H1 (cell line): Measurements from ENCODE around the gene SHISAL2B. TPM values are rescaled to one million over a fixed set of nuclear protein-coding genes. Genes with fewer than 3 reads are reported as not detected.
"Not testable (repeated sequence)": the region's sequence is repeated elsewhere in the genome, so short reads cannot be mapped to it uniquely, and the experiment has no call there.

Experiments used
- CTCF ChIA-PET: fragments of 300-600 bp; sonication (Branson Sonifier 250); formaldehyde crosslinking; loops from one replicate; lab custom pipeline; 2021; ENCODE audit not compliant: partially characterized antibody; lab: Charles Lee
- POLR2A ChIA-PET: fragments of 300-600 bp; sonication (Branson Sonifier 250); formaldehyde crosslinking; loops from one replicate; lab custom pipeline; 2021; ENCODE audit warnings: inconsistent platforms; ENCODE audit not compliant: partially characterized antibody; lab: Charles Lee
- DNase-seq, 2 experiments: peaks; one replicate each; pipeline versions ENCODE4 v3.0.0 to v3.0.0-alpha.2; 2010 to 2022; ENCODE audit warnings: low spot score in 2 of 2, low read depth in 1 of 2, mixed read lengths in 1 of 2
- FAIRE-seq: peaks from 2 replicates; lab custom pipeline; 2011; peaks lifted over from hg19 to GRCh38; lab: Jason Lieb, UNC
- H2AFZ ChIP-seq: 2 replicates; pipeline ENCODE4 v1.8.1; 2012; ENCODE audit warnings: low read length, inconsistent platforms
- H2AK5ac ChIP-seq: 2 replicates; pipeline ENCODE4 v1.6.1; 2013; ENCODE audit warnings: low read depth, low read length
- H2BK120ac ChIP-seq: replicated peaks from 2 replicates; pipeline ENCODE3; 2013; ENCODE audit warnings: low read depth, low read length, inconsistent platforms
- H2BK12ac ChIP-seq: 2 replicates; pipeline ENCODE4 v1.6.1; 2013; ENCODE audit warnings: low read depth, low read length
- H2BK15ac ChIP-seq: 2 replicates; pipeline ENCODE4 v1.6.1; 2013; ENCODE audit warnings: low read length
- H2BK20ac ChIP-seq: 2 replicates; pipeline ENCODE4 v1.6.1; 2013; ENCODE audit warnings: low read length
- H2BK5ac ChIP-seq: 2 replicates; pipeline ENCODE4 v1.6.1; 2013; ENCODE audit warnings: low read depth, low read length
- H3K14ac ChIP-seq: 2 replicates; pipeline ENCODE4 v1.6.1; 2013; ENCODE audit warnings: inconsistent platforms; ENCODE audit not compliant: insufficient read length
- H3K18ac ChIP-seq: 2 replicates; pipeline ENCODE4 v1.6.1; 2013; ENCODE audit warnings: low read length; ENCODE audit errors: extremely low read depth
- H3K23ac ChIP-seq: 2 replicates; pipeline ENCODE4 v1.6.1; 2013; ENCODE audit warnings: inconsistent platforms; ENCODE audit not compliant: insufficient read length
- H3K23me2 ChIP-seq: 2 replicates; pipeline ENCODE4 v1.6.1; 2013; ENCODE audit warnings: low read depth, low read length
- H3K27ac ChIP-seq: 2 replicates; pipeline ENCODE4 v1.6.1; 2011; ENCODE audit warnings: low read depth, low read length, inconsistent platforms
- H3K27me3 ChIP-seq, 4 experiments: replicated peaks in 1 of 4; 1 replicate in 1 of 4; 2 replicates in 3 of 4; pipeline versions ENCODE4 v1.6.1 to v1.8.1; 2011 to 2013; ENCODE audit warnings: low read length in 3 of 4, mild to moderate bottlenecking in 3 of 4, inconsistent platforms in 2 of 4, mixed read lengths in 2 of 4, moderate library complexity in 1 of 4; ENCODE audit not compliant: control insufficient read depth in 3 of 4, insufficient read depth in 3 of 4; ENCODE audit errors: extremely low read depth in 1 of 4
- H3K36me3 ChIP-seq, 4 experiments: 2 replicates each; pipeline versions ENCODE4 v1.6.1 to v1.8.1; 2011 to 2013; ENCODE audit warnings: mild to moderate bottlenecking in 4 of 4, low read length in 3 of 4, moderate library complexity in 2 of 4, control low read depth in 1 of 4, inconsistent platforms in 1 of 4; ENCODE audit not compliant: insufficient read depth in 4 of 4, control insufficient read depth in 2 of 4
- H3K4ac ChIP-seq: replicated peaks from 2 replicates; pipeline ENCODE3; 2013; ENCODE audit warnings: low read length, low read depth, mixed read lengths, inconsistent platforms; ENCODE audit not compliant: insufficient read length
- H3K4me1 ChIP-seq, 4 experiments: replicated peaks in 1 of 4; 1 replicate in 1 of 4; 2 replicates in 3 of 4; pipeline versions ENCODE4 v1.6.1 to v1.8.1; 2011 to 2013; ENCODE audit warnings: low read length in 3 of 4, inconsistent platforms in 2 of 4, mixed read lengths in 1 of 4; ENCODE audit not compliant: insufficient read depth in 4 of 4, control insufficient read depth in 3 of 4
- H3K4me2 ChIP-seq, 2 experiments: 2 replicates each; pipeline versions ENCODE4 v1.6.1 to v1.8.1; 2011 to 2013; ENCODE audit warnings: low read depth in 2 of 2, low read length in 2 of 2, control low read depth in 1 of 2, inconsistent platforms in 1 of 2, mild to moderate bottlenecking in 1 of 2; ENCODE audit not compliant: insufficient read depth in 1 of 2
- H3K4me3 ChIP-seq, 4 experiments: fragments of 200-600, 300-600 bp in 1 of 4; sonication (generic), shearing (Covaris generic), sonication (Bioruptor Twin) in 1 of 4; 2 replicates each; pipeline versions ENCODE4 v1.5.1 to v1.8.1; 2011 to 2016; ENCODE audit warnings: low read length in 4 of 4, low read depth in 3 of 4, control low read depth in 2 of 4, inconsistent platforms in 2 of 4, mild to moderate bottlenecking in 2 of 4, mixed read lengths in 1 of 4, moderate library complexity in 1 of 4; ENCODE audit not compliant: insufficient read depth in 2 of 4; ENCODE audit errors: extremely low read depth in 1 of 4
- H3K56ac ChIP-seq: replicated peaks from 2 replicates; pipeline ENCODE3; 2013; ENCODE audit warnings: low read depth, mild to moderate bottlenecking, mixed read lengths, low read length, inconsistent platforms; ENCODE audit not compliant: insufficient read length
- H3K79me1 ChIP-seq: 2 replicates; pipeline ENCODE4 v1.6.1; 2013; ENCODE audit warnings: low read depth, low read length, control low read depth
- H3K79me2 ChIP-seq, 2 experiments: 2 replicates each; pipeline versions ENCODE4 v1.6.1 to v1.8.1; 2012 to 2013; ENCODE audit warnings: low read length in 2 of 2, mild to moderate bottlenecking in 2 of 2, inconsistent platforms in 1 of 2; ENCODE audit not compliant: insufficient read depth in 2 of 2, control insufficient read depth in 1 of 2
- H3K9ac ChIP-seq, 4 experiments: replicated peaks in 1 of 4; 1 replicate in 1 of 4; 2 replicates in 3 of 4; pipeline versions ENCODE4 v1.6.1 to v1.8.1; 2011 to 2013; ENCODE audit warnings: low read depth in 3 of 4, low read length in 3 of 4, control low read depth in 2 of 4, mild to moderate bottlenecking in 2 of 4, moderate library complexity in 2 of 4, inconsistent platforms in 1 of 4; ENCODE audit errors: extremely low read depth in 1 of 4
- H3K9me3 ChIP-seq, 2 experiments: 2 replicates each; pipeline versions ENCODE4 v1.6.1 to v1.8.1; 2012 to 2013; ENCODE audit warnings: mild to moderate bottlenecking in 2 of 2, moderate library complexity in 2 of 2, control low read depth in 1 of 2, inconsistent platforms in 1 of 2, low read depth in 1 of 2, low read length in 1 of 2, mixed read lengths in 1 of 2; ENCODE audit not compliant: insufficient read depth in 2 of 2
- H4K20me1 ChIP-seq, 2 experiments: replicated peaks in 1 of 2; 2 replicates each; pipeline versions ENCODE3 to v1.8.1; 2011 to 2013; ENCODE audit warnings: inconsistent platforms in 2 of 2, low read length in 2 of 2, mild to moderate bottlenecking in 1 of 2; ENCODE audit not compliant: insufficient read depth in 2 of 2, control insufficient read depth in 1 of 2
- H4K5ac ChIP-seq: 2 replicates; pipeline ENCODE4 v1.6.1; 2013; ENCODE audit warnings: low read length, low read depth, mixed read lengths, inconsistent platforms; ENCODE audit not compliant: insufficient read length
- H4K8ac ChIP-seq: 2 replicates; pipeline ENCODE4 v1.8.0; 2013; ENCODE audit warnings: mild to moderate bottlenecking, moderate library complexity, low read length, inconsistent platforms; ENCODE audit not compliant: insufficient read depth; ENCODE audit errors: extremely low read depth
- H4K91ac ChIP-seq: replicated peaks from 2 replicates; pipeline ENCODE3; 2013; ENCODE audit warnings: low read length, mixed read lengths, inconsistent platforms; ENCODE audit not compliant: insufficient read length
- WGBS, 2 experiments: shearing (Covaris generic) in 1 of 2; methylation state at CpG; one replicate each; pipeline versions ENCODE4 v1.1.6 to v1.1.7; 2013 to 2015; ENCODE audit warnings: low lambda C conversion rate in 2 of 2, mixed read lengths in 2 of 2, inconsistent platforms in 1 of 2, low coverage in 1 of 2, missing lambda C conversion rate in 1 of 2; ENCODE audit not compliant: insufficient replicate concordance in 2 of 2, insufficient coverage in 1 of 2, insufficient read length in 1 of 2; ENCODE audit errors: extremely low coverage in 1 of 2, missing lambda C conversion rate in 1 of 2; 5-methylcytosine and 5-hydroxymethylcytosine counted together
- polyA plus RNA-seq, 7 experiments: library from polyadenylated mRNA; depleted of rRNA in 3 of 7; stranded (reverse) in 5 of 7; unstranded in 2 of 7; fragments of >200 nt in 5 of 7; fragments of 200-250 nt in 2 of 7; gene quantifications; 1 replicate in 5 of 7; 2 replicates in 1 of 7; 4 replicates in 1 of 7; pipeline versions ENCODE4 v1.2.1 to v1.2.3, GENCODE V29; 2011 to 2013; ENCODE audit warnings: missing spikeins in 2 of 7, mixed read lengths in 2 of 7
- total RNA-seq: library from RNA; stranded (reverse); fragmentation: NEBNext Ultra II Directional; extraction: Animal tissue kit (Norgen Biotek cat#: 25700); gene quantifications from 2 replicates; pipeline ENCODE4 v1.2.1, GENCODE V29; 2021

SHISAL2B gene
- total and polyA plus RNA-seq, 2 of the 8 experiments (the other 6 are each of a cell fraction or from before 2014, with no cell fraction given) = 10.6 to 14.2 TPM

DNA sequence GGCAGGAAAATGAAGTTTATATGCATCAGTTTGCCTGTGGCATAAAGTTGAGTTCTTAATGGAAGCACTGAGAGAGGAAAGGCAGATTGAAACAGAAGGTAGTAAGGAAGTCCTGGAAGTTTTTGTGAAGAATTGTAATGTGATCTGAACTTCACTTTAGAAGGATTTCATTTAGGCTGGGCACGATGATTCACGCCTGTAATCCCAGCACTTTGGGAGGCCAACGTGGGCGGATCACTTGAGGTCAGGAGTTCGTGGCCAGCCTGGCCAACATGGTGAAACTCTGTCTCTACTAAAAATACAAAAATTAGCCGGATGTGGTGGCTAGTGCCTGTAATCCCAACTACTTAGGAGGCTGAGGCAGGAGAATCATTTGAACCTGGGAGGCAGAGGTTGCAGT is 27.1 kb upstream of the SHISAL2B start:
- not testable (repeated sequence) for H3K27me3 ChIP-seq, FAIRE-seq, H3K4ac ChIP-seq, H4K20me1 ChIP-seq, H3K27ac ChIP-seq, H2BK20ac ChIP-seq, H3K14ac ChIP-seq, H3K4me2 ChIP-seq, H3K79me2 ChIP-seq, H3K56ac ChIP-seq, H4K91ac ChIP-seq, H2AFZ ChIP-seq, H3K9me3 ChIP-seq, H2BK15ac ChIP-seq, DNase-seq, H2BK5ac ChIP-seq, H3K36me3 ChIP-seq, H3K23me2 ChIP-seq, H2AK5ac ChIP-seq, H4K8ac ChIP-seq, H3K23ac ChIP-seq, H2BK120ac ChIP-seq, H3K18ac ChIP-seq, H3K4me1 ChIP-seq, H3K4me3 ChIP-seq, H3K79me1 ChIP-seq, H2BK12ac ChIP-seq, H4K5ac ChIP-seq, H3K9ac ChIP-seq
- ChIA-PET POLR2A (interaction anchor here (0.7 kb wide), 1 partner anchor 458 kb away, joined by 3 read pairs; no protein-coding TSS in a partner anchor), CTCF (interaction anchor here (1.9 kb wide), 1 partner anchor 68 kb away, joined by 6 read pairs; no protein-coding TSS in a partner anchor)
- WGBS, 2 experiments = 96% methylated on average over 6 of the region's 6 CpGs; no CpG with 5 or more reads in 1 of the 2 experiments
